Activated B cell treated with CpG ODN at 0.5 μM for 24 hours (primary cell): ENCODE data around the gene FMNL2. TPM values are rescaled to one million over a fixed set of nuclear protein-coding genes. Genes with fewer than 3 reads are reported as not detected.

Source experiments
- ATAC-seq: fragments of 200-7000 bp; cut with Tn5 transposase; one replicate; pipeline ENCODE4 v1.10.0; 2021; ENCODE audit warnings: low read depth, mild to moderate bottlenecking, moderate library complexity
- CTCF ChIA-PET: fragments of 350-600 bp; sonication (Branson Sonifier 250); formaldehyde crosslinking; loops from one replicate; lab custom pipeline; 2021; ENCODE audit warnings: antibody characterized with exemption; lab: Charles Lee
- POLR2A ChIA-PET: fragments of 350-600 bp; sonication (Branson Sonifier 250); formaldehyde crosslinking; loops from one replicate; lab custom pipeline; 2021; ENCODE audit warnings: antibody characterized with exemption; lab: Charles Lee
- DNase-seq: peaks from one replicate; pipeline ENCODE4 v3.0.0; 2022
- H3K27ac Mint-ChIP-seq: one replicate; pipeline ENCODE4 v1.8.0; 2020; ENCODE audit warnings: mixed read lengths
- H3K27me3 Mint-ChIP-seq: one replicate; pipeline ENCODE4 v1.8.0; 2021; ENCODE audit warnings: mixed read lengths
- H3K36me3 Mint-ChIP-seq: one replicate; pipeline ENCODE4 v1.8.0; 2021; ENCODE audit warnings: low read depth, mixed read lengths
- H3K4me1 Mint-ChIP-seq: one replicate; pipeline ENCODE4 v1.8.0; 2021; ENCODE audit warnings: mixed read lengths
- H3K4me3 Mint-ChIP-seq: one replicate; pipeline ENCODE4 v1.8.0; 2020; ENCODE audit warnings: mild to moderate bottlenecking, mixed read lengths
- H3K9me3 Mint-ChIP-seq: one replicate; pipeline ENCODE4 v1.8.0; 2020; ENCODE audit warnings: mixed read lengths
- intact Hi-C: fragments of 100-400 bp; cut with micrococcal nuclease; formaldehyde crosslinking; loops from one replicate; pipeline ENCODE4 v1.15.1; 2024
- total RNA-seq: library from RNA; stranded (reverse); gene quantifications from 2 replicates; pipeline ENCODE4 v1.2.3, GENCODE V29; 2022
- TF ChIP-seq, protein P1 (sequence below): fragments of 200-600 bp; IDR thresholded peaks from one replicate; pipeline ENCODE4 v1.8.0; 2022; ENCODE audit warnings: antibody characterized with exemption, mild to moderate bottlenecking

FMNL2 gene
- total RNA-seq, 1 donor from 2014 or later, result 4.0 TPM

DNA sequence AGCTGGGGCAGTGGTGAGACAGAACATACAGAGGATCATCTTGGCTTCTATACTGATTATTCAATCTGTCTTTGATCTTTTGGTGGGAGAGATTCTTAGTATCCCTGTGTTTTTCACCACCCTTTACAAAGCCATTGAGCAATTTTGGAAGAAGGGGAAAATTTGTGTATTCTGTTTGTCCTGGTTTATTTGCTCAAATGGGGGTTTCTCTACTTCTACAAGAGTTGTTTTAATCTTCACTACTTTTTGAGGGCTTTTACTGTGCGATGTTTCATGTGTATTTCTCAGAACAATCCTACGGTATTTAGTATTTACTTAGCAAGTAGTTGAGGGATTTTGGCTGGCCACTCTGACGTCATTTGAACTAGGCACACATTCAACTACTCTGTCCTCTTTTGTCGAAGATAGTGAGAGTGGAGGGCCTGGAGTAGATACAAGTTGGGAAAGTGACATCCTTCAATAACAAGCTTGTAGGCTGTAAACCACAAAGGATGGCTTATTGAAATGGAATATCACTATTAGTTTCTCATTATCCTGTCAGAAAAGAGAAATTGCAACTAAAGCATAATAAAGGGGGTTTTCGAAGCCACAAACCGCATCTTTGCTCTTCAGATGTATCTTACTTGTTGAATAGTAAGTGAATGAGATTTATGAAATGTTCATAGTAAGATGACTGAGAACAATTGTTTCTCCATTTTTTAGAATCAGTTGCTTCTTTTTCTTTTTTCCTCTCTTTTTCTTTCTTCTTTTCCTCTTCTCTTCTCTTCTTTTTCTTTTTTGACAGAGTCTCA is 24.8 kb downstream of the FMNL2 start:
- Mint-ChIP-seq H3K27ac (no peak overlapping the region), H3K4me3 (no peak overlapping the region), H3K36me3 (no peaks in the 10 kb centered on the region), H3K9me3 (peaks cover 3% of the 10 kb centered on the region), H3K27me3 (no peaks in the 10 kb centered on the region), H3K4me1 (no peaks in the 10 kb centered on the region)
- ChIA-PET POLR2A (no interaction called here), CTCF (no interaction called here)
- intact Hi-C loops, result no loop called here
- ATAC-seq (no peak), DNase-seq (no peak)
- TF ChIP-seq, protein P1, sequence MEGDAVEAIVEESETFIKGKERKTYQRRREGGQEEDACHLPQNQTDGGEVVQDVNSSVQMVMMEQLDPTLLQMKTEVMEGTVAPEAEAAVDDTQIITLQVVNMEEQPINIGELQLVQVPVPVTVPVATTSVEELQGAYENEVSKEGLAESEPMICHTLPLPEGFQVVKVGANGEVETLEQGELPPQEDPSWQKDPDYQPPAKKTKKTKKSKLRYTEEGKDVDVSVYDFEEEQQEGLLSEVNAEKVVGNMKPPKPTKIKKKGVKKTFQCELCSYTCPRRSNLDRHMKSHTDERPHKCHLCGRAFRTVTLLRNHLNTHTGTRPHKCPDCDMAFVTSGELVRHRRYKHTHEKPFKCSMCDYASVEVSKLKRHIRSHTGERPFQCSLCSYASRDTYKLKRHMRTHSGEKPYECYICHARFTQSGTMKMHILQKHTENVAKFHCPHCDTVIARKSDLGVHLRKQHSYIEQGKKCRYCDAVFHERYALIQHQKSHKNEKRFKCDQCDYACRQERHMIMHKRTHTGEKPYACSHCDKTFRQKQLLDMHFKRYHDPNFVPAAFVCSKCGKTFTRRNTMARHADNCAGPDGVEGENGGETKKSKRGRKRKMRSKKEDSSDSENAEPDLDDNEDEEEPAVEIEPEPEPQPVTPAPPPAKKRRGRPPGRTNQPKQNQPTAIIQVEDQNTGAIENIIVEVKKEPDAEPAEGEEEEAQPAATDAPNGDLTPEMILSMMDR, result no peak

DNA sequence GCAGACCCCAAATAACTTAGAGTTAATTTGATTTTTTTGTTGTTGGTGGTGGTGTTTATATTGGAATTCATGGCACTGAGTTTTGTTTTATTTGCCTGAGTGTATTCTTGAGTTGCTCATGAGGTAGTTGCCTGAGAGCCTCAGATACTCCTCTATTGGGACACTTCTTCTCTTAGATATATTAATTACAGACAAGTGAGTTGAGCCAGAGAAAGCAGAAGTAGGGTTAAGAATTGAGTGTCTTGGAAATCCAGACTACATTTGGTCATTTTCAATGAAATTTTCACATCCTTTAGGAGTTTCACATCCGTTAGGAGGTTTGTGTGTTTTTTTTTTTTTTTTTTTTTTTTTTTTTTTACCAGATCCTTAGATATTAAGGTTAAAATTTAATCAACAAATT is 29.0 kb downstream of the FMNL2 start:
- Mint-ChIP-seq H3K36me3 (no peaks in the 10 kb centered on the region), H3K4me3 (no peak overlapping the region), H3K9me3 (no peaks in the 10 kb centered on the region), H3K4me1 (no peaks in the 10 kb centered on the region), H3K27me3 (no peaks in the 10 kb centered on the region), H3K27ac (no peak overlapping the region)
- ChIA-PET POLR2A (no interaction called here), CTCF (no interaction called here)
- intact Hi-C loops, result no loop called here
- ATAC-seq (no peak), DNase-seq (no peak)
- TF ChIP-seq, protein P1, result no peak

DNA sequence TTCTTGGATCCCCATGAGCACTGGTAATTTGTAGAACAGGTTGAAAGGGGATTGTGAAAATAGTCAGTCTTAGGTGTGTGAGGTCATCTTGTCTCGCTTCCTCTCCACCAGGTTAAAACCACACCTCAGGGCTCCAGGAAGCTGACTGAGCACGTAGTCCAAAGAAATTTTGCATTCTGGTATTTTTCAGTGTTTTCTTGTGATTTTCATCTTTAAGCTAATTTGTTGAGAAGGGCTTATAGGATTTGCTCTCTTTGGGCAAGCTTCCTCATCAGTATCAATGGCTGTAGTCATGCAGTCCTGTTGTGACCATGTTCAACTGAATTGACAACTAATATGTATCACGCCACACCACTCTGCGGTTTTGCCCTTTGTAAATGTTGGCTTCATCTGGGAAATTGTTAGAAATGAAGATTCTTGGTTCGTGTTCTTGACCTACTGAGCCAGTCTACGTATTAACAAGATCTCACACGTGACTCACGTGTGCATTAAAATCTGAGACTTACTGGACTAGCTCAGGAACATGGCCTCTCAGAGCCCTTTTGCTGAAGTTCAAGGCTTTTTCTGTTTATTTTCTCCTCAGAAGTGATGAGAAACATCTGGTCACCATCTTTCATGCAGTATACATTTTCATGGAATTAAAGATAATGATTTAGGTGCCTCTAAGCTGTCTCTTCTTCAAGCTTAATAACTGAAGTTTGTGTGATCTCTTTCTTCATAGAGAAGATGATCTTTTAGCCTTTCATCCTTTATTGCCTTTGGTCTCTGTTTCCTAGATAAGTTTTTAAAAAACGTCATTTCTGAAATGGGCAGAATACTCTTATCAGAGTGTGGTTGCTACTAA is 32.8 kb downstream of the FMNL2 start:
- CTCF ChIA-PET, result no interaction called here
- intact Hi-C loops, result no loop called here
- DNase-seq (no peak), ATAC-seq (no peak)
- Mint-ChIP-seq H3K4me1 (no peaks in the 10 kb centered on the region), H3K27me3 (no peaks in the 10 kb centered on the region), H3K9me3 (no peaks in the 10 kb centered on the region), H3K36me3 (no peaks in the 10 kb centered on the region), H3K4me3 (no peak overlapping the region), H3K27ac (no peak overlapping the region)
- TF ChIP-seq, protein P1, result no peak
- POLR2A ChIA-PET, result no interaction called here

DNA sequence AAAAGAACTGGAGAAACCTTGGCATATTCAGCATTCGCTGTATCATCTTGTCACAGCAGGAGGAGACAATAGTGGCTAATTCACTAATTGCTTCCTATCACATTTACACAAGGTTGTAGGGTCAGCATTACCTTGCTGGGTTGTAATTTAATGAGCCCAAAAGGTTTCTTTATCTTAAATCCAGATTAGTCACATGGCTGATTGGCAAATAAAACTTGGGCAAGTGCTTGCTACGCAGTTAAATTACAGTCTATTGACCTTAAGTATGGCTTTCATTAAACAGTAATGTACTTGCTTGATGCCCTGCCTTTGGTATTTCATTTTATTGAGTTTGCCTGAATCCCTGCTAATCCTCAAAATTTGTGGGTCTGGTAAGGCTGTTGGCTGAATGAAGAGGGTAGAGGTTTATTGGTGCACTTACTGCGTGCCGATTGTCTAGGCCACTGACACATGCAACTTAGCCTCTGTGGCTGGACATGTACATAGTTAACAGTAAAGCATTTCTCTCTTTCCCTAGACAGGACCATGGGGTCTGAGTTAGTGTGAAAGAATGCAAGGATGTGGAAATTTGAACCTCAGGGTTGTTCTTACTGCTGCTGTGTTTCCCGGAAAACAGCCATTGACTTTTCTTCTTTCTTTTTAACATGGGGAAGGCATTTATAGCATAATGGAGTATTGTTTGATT is 34.3 kb downstream of the FMNL2 start:
- CTCF ChIA-PET, result no interaction called here

More for the DNA sequence above, 34.3 kb downstream of the FMNL2 start:
- no peak for DNase-seq
- H3K4me1 Mint-ChIP-seq, result no peaks in the 10 kb centered on the region
- no peaks in the 10 kb centered on the region for H3K36me3 Mint-ChIP-seq
- POLR2A ChIA-PET, result no interaction called here
- intact Hi-C loops, result no loop called here
- no peak for ATAC-seq
- H3K27ac Mint-ChIP-seq, result no peak overlapping the region
- no peaks in the 10 kb centered on the region for H3K27me3 Mint-ChIP-seq
- H3K4me3 Mint-ChIP-seq, result no peak overlapping the region
- H3K9me3 Mint-ChIP-seq, result no peaks in the 10 kb centered on the region
- TF ChIP-seq, protein P1, result no peak
